GM19043 (cell line): Measurements from ENCODE around the gene PCSK6.

Experiments used
- ATAC-seq: cut with Tn5 transposase; IDR thresholded peaks from one replicate; pipeline ENCODE4 v1.9.1; 2021; ENCODE audit warnings: low read depth; ENCODE audit not compliant: unreplicated experiment

PCSK6 gene

DNA sequence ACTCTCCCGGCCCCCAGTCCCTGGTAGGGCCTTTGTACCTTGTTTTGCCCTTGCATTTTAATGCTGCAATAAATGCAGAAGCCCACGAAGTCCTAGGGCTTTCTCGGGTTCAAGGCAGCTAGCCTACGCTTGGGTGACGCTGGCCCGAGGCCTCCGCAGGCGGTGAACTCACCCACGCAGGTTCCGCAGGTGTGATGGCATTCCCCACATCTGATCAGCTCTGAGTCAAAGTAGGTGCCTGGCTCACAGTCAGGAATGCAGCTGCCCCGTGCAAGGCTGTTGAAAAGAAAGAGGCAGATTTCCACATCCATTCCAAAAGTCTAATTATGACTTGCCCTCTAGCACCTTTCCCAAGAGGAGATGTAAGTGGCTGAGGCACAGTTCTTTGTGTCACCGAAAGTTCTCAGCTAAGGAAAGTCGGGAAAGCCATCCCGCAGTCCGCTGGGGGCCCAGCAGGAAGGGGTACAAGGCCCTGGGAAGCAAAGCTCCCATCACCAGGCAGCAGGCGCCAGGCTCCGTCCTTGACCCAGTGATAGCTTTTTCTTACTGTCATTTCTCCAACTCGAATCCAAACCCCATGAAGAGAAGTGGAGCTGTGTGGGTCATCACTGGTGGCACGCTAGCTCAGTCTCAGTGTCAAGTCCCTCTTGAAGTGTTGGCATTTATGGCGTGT, 171.2 kb downstream of the PCSK6 start:
- no peak for ATAC-seq

DNA sequence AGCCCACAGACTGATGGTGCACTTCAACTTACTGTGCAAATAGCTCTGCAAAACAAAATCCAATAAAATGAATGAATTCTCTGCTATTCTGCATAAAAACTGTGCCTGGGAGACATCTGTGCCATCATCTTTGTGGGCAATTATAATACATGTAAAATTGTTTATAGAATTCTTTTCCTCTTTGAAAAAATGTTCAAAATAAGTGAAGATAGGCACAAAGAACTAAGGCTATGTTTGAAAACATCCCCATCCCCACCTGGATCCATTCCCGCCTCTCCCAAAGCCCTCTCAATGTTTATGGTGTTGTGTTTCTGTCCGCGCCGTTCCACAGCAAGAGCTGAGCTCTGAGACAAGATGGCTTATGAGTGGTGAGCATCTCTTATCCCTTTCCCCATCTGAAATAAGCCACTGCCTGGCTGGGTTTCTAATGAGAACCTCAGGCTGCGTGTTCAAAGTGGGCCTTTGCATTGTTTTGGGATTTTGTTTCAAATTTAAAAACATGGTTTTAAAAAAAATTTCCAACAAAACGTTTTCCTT, 172.1 kb downstream of the PCSK6 start:
- ATAC-seq = no peak

DNA sequence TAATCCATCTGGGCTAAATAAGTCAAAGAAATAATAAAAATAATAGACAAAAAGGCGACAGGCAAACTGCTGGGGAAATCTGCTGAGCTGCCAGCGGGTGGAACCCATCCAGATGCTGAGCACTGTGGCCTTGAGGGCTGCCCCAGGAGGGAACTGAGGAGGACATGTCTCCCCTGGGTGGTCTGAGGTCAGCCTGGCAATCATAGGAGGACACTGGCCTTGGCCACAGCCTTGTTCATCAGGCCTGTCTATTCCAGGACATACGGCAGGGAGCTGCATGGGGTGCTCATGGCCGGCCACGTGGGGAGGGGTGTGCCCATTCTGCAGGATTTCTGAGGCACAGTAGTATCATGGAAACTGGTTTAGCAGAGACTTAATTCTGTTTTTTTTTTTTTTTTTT, 173.0 kb downstream of the PCSK6 start:
- no peak for ATAC-seq

DNA sequence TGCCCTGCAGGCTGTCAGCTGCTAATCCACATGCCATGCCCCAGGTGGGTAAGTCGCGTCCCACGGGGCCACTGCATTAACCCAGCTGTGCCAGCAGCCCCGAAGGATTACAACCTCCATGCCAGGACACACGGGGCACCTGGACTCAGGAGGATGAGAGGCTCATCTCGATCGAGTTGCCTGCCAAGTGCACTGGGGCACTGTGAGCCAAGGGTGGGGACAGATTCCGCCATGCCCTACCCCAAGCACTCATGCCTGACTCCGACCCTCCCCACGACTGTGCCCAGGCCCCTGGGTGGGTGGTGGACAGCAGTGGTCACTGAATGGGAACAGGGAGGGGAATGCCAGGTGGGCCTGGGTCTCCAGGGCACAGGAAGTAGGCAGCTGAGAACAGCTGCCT, 173.8 kb downstream of the PCSK6 start:
- ATAC-seq = no peak

DNA sequence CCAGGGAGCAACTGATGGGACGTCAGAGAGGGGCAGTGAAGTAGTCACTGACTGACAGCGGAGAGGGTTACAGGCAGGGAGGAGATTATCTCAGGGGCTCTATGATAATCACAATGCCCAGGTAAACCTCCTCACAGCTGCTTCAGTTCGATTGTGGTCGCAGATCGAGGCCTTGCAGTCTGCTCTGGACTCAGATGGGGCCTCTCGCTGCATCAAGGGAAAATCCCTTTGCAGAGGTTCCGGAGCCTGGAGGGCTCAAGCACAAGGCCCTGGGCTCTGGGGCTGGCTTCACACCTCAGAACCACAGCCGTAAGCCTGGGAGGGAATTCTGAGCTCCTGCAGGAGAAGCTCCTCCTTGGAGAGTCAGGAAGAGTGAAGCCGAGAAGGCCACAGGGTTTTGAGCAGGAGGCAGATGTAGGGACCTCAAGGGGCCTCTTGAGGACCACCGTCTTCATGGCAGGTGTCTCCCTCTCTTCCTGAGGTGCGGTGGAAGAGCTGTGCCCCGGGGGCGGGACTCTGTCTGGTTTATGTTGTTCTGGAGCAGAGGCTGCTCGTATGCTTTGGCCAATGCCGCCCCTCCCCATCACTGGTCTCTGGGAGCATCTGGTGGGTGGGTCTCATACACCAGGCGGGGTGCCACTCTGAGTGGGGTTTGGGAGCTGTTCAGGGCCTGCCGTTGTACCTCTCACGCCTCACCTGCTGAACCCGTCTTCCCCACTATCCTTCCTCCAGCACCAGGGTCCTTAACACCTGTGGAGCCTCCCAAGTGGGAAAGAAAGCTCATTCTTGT, 175.0 kb downstream of the PCSK6 start:
- no peak for ATAC-seq

DNA sequence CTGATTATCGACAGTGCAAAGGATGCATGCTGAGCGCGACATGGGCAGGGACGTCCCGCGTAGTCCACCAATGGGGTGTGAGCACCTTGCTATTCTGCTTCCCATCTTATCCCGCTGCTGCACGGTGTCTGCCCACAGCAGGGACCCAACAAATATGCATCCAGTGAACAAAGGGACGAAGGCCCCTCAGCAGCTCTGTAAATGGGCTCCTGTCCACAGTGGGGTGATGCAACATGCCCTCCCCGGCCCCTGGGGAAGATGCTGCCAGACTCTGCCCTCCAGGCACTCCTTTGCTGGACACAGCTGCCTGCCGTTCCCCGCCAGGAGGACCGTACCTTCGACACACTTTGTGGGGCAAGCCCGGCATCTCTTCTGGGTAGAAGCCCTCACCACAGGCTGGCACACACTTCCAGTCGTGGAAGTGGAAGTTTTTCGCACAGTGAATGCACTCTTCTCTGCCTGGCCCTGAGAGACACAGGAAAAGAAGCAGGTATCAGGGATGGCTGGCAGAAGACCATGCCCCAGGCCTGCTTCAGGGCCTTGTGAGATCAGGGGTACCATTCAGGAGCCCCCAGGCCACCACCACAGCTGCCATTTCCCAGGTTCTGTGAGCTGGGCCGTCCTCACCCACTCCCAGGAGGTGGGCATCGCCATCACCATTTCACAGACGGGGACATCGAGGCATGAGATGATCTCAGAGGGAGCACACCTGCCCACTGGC, 176.3 kb downstream of the PCSK6 start:
- ATAC-seq = no peak

DNA sequence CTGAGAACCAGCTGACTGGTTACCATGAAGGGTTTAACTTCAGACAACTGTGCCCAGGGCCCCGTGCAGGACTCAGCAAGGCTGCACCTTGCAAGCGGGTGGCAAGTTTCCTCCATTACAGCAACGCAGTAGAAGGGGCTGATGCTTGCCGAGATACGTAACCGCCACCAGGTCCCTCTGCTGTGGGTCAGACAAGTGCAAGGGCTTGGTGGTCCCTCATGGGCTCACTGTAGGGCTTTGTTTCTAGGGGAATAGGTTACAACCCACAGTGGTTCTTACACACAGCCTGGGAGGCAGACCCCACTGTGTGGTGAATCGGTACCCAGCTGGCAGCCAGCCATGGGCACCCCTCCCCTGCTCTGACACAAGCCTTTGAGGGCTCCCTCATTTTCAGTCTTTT, 179.0 kb downstream of the PCSK6 start:
- no peak for ATAC-seq

DNA sequence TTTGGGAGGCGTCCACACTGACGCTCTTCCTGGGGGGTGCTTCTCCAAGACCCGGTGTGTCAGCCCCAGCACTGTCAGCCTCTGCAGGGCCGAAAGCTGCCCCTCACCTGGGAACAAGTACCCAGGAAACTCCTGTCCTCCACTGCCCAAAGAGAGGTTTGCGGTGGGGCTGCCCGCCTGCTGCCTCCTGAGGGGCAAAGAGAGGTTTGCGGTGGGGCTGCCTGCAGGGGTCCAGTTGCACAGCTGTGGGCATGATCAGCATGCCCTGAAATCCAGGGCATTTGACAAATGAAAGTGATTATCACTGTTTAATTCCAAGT, 179.4 kb downstream of the PCSK6 start:
- ATAC-seq = no peak

DNA sequence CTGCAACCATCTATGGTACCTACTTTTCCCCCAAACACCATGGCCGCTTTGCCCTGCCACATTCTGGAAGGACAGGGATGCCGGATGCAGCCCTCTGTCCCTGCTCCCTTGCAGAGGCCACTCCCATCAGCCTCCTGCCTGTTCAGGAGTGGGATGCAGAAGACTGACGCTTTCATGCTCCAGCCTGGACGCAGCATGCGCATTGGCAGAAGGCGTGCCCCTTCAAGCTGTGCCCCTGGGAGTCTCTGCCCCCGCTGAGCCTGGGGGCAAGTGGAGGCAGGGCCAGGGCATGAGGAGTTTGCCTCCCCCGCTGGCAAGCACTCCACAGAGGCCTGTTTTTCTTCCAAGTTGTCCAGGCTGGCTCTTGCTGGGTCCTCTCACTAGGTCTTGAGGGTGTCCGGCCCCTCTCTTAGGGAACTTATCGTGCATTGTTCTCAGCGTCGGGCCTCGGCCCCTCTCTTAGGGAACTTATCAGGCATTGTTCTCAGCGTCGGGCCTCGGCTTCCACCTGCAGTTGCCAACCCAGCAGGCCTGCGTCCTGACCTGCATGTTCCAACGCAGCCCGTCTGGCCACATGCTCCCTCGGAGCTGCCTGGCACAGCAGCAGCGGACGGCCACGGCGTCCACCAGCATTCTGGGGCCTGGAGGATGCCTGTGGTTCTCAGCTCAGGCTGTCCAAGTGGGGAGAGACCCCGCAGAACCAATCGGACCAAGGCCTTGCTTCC, 179.9 kb downstream of the PCSK6 start:
- ATAC-seq = no peak

DNA sequence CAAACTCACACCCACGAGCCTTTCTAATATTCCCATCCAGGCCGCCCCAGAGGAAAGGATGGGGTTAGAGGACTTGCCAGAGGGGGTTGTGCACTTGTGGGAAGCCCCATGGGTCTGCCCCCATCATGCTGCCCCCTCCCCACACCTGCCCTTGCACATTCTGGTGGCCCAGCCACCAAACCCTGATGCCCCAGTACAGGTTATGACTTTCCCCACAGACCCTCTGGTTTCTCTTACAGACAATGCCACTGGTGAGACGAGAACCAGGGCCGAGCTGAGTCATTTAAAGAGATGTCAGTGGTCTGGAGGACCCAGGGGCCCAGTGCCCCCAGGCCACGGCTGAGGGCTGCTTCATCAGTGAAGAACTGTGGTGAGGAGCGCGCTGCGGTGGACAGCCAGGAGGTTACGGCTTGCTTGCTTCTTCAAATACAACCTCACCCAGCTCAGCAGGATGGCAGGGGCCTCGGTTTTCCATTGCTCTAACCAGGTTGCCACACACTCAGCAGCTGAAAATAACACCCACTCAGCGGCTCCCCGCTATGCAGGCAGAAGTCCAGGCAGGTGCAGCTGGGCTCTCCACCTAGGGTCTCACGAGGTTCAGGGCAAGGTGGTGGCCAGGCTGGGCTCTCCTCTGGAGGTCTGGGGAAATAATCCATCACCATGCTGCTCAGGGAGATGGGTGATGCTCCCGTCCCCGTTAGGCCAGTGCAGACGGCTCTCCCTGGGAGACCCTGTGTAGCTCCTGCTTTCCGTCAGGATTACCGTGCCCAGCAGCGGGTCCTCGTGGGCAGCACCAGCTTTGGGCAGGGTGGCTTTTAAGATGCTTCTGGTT, 180.7 kb downstream of the PCSK6 start:
- ATAC-seq = no peak

DNA sequence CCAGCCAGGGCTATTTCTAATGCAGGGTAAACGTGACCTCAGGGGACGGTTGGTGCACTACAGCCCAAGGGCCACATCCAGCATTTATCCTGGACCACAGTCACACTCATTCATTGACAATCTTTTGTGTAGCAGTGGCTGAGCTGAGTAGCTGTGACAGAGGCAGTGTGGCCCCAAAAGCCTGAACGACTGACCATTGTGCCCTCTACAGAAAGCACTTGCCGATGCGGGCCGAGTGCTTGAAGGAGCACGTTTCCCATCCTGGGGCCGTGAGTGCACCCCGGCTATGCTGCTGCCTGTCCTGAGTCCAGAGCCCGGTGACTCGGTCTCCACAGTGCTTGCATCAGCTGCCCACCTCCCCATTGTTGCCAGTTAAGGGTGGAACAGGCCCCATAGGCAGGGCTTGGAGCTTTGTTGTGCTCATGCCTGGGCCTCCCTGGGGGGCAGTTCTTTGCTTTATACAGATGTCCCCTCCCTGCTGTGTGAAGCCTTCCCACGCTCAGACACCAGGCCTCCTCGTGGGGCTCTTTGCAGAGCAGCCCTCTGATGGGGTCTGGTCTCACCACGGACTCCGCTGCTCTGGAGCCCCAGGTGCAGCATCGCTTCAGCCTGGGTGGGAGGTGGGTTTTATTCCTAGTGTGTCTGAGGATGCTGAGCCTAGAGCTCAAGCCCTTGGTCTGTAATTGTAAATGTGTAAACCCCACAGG, 181.5 kb downstream of the PCSK6 start:
- ATAC-seq = no peak

DNA sequence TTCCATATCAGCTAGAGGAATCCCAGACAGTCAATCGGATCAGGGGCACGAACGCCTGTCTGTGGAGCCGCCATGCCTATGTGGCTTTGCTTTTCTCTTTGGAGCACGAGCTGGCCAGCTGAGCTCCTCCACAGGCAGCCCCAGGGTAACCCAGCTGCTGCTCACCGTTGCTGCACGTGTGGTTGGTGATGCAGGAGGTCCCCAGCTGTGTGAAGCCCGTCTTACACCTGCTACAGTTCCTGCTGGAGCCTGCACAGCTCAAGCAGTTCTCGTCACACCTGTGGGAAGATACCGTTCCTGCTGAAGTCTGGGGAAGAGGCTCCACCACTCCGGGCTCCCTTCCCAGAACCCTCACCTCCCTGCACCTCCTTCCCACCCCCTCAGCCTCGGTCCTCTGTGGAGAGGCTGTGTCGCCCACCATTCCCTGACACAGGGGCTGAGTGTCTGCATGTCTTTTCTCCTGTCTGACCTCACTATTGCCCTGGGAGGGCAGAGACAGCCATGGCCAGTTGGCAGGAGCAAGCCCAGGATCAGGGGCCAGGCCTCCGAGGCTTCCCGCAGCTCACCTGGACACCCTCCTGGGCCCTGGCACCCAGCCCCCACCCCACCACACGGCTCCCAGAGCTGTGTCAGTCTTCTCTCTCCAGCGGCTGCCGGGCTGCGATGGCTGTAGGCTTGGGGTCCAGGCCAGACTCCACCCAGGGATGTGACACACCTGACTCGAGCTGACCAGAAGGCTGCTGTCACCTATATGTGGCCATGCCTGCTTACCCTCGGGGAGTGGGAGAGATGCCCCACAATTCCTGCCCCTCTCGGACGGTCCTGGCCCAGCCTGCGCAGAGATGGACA, 182.2 kb downstream of the PCSK6 start:
- ATAC-seq = no peak

DNA sequence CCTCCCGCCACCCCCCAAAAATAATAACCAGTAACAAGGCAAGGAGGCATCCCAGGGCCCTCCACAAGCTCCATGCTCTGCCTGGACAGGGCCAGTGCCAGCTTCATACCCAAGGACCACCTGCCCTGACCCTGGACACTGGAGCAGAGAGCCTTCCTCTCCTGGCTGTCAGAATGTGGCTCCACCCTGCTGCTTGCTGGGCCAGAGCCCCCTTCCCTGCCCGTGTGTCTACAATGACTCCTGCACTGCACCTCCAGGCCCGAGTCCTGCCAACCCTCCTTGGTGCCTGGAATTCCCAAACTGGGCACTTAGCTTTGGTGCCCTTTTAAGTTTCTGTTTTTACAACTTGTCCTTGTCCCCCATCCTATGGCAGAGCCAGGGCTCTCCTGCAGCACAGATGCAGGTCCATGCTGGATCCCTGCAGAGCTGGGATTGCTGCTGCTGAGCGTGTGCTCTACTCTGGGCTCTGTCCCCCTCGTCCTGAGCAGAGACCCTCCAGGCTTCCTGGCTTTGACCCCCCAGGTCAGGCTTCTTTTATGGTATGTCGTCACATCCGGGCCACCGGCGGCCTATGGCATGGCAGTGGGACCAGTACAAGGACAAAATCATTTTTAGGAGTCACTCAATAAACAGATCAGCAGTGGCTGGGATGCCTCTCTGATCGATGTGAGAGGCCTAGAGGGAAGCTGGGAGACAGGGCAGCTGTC, 183.0 kb downstream of the PCSK6 start:
- no peak for ATAC-seq

DNA sequence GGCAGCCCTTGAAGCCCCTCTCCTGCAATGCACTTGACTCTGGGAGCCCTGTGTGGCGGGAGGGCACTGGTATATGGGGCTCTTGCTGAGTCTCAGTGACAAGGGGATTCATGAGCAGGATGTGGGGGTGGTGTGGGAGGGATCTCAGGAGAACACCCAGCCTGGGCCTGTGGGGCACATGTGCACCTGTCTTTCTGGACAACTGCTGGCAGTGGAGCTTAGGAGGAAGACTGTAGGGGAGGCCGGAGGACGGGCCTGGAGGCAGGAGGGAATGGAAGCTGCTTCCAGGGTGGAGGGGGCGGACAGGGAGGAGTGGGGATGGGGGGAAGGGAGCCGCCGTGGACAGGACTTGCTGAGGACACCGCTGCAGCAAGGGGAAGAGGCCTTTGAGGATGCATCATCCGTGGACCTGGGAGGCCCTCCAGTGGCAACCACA, 183.7 kb downstream of the PCSK6 start:
- ATAC-seq = no peak

DNA sequence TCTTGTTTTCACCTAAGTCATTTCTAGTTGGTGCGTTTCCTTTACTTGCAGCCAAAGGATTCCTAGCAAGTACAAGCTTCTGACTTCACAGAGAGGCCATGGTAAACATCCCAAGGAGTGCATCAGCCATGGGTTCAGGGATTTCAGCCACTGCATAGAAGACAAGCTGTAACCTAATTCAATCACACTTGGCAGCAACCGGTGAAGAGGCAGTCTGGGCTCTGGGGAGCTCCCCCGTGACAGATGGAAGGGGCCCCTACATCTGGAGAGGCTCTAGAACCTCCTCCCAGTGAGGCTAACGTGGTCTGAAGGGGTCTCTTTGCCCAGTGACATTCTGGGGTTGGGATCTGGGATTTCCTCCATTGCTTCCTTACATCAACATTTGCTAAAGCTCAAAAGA, 186.1 kb downstream of the PCSK6 start:
- ATAC-seq = no peak

DNA sequence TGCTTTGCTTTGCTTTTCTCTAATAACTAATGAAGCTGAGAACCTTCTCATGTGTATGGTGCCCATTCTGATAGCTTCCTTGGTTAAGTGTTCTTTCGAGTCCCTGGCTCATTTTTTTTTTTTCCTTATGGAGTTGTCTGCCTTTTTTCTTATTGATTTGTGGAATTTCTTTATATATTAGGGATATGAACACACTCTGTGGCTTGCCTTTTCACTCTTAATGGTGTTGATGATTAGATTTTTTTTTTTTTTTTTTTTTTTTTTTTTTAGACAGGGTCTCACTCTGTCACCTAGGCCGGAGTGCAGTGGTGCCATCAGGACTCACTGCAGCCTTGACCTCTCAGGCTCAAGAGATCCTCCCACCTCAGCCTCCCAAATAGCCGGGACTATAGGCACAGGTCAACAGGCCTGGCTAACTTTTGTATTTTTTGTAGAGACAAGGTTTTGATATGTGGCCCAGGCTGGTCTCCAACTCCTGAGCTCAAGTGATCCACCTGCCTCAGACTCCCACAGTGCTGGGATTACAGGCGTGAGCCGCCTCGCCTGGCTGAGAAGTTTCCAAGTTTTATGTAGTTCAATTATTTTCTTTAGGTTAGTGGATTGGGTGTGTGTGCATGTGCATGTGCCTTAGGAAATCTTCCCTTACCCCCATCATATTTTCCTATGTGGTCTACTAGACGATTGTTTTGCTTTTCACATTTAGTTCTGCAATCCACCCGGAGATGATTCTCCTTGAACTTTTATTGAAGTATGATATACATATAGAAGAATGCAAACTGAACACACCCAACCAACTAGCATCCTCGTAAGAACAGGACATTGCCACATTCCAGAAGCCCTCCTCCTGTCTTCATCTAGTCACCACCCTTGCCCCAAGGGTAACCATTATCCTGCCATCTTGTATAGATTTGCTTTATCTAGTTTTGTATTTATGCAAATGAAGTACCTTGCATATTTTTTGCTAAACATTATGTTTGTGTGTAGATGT, 192.8 kb downstream of the PCSK6 start:
- ATAC-seq = no peak
